PC-3 (cell line): ENCODE results near the gene EXOG. TPM values are rescaled to one million over a fixed set of nuclear protein-coding genes. Genes with fewer than 3 reads are reported as not detected.
A peak's percentile ranks its signal among the peaks of the same experiment; 100 is the strongest.

Experiments used
- ATAC-seq: fragments of 200-7000 bp; cut with Tn5 transposase; 2 replicates; pipeline ENCODE4 v1.9.1; 2020; ENCODE audit warnings: mild to moderate bottlenecking, moderate library complexity
- BruUV-seq: library from RNA; stranded (reverse); fragments of 400-500 nt; replicated peaks from 2 replicates; lab custom pipeline; 2021; lab: Mats Ljungman, UMichigan
- CTCF ChIA-PET: fragments of 300-600 bp; sonication (Branson Sonifier 250); formaldehyde crosslinking; loops from one replicate; lab custom pipeline; 2022; ENCODE audit warnings: antibody characterized with exemption; lab: Charles Lee
- POLR2A ChIA-PET: fragments of 300-600 bp; sonication (Branson Sonifier 250); formaldehyde crosslinking; loops from one replicate; lab custom pipeline; 2022; ENCODE audit warnings: antibody characterized with exemption; ENCODE audit not compliant: unreplicated experiment; lab: Charles Lee
- DNase-seq: peaks from one replicate; pipeline ENCODE4 v3.0.0-alpha.2; 2015
- H2AFZ ChIP-seq: fragments of 300-600 bp; sonication (generic); 2 replicates; pipeline ENCODE4 v1.6.0; 2016; ENCODE audit warnings: antibody characterized with exemption, low read length
- H3F3A ChIP-seq: fragments of 300-600 bp; sonication (generic); one replicate; pipeline ENCODE4 v1.6.0; 2017; ENCODE audit warnings: antibody characterized with exemption, low read length, control low read depth, mild to moderate bottlenecking; ENCODE audit not compliant: unreplicated experiment
- H3K27ac ChIP-seq: fragments of 300-600 bp; sonication (generic); 2 replicates; pipeline ENCODE4 v1.5.1; 2016; ENCODE audit warnings: mild to moderate bottlenecking, low read length
- H3K27me3 ChIP-seq: fragments of 300-600 bp; sonication (generic); 2 replicates; pipeline ENCODE4 v1.6.1; 2016; ENCODE audit warnings: low read length, mixed read lengths
- H3K36me3 ChIP-seq: fragments of 300-600 bp; sonication (generic); 2 replicates; pipeline ENCODE4 v1.6.1; 2016; ENCODE audit warnings: low read depth, mixed run types, low read length, mixed read lengths
- H3K4me1 ChIP-seq: fragments of 300-600 bp; sonication (generic); 2 replicates; pipeline ENCODE4 v1.5.1; 2016; ENCODE audit warnings: low read length; ENCODE audit not compliant: insufficient read depth
- H3K4me2 ChIP-seq: fragments of 300-600 bp; sonication (generic); 2 replicates; pipeline ENCODE4 v1.6.0; 2016; ENCODE audit warnings: low read length
- H3K4me3 ChIP-seq: fragments of 300-600 bp; sonication (generic); 2 replicates; pipeline ENCODE4 v1.5.1; 2016; ENCODE audit warnings: mild to moderate bottlenecking, low read length, mixed read lengths
- H3K79me2 ChIP-seq: fragments of 300-600 bp; sonication (generic); 2 replicates; pipeline ENCODE4 v1.6.1; 2017; ENCODE audit warnings: low read length, mixed read lengths
- H3K9ac ChIP-seq: fragments of 300-600 bp; sonication (generic); 2 replicates; pipeline ENCODE4 v1.6.0; 2016; ENCODE audit warnings: mild to moderate bottlenecking, low read length
- H3K9me2 ChIP-seq: fragments of 300-600 bp; sonication (generic); replicated peaks from 2 replicates; pipeline ENCODE4 v1.6.1; 2016; ENCODE audit warnings: mixed run types, low read length, mixed read lengths
- H3K9me3 ChIP-seq: fragments of 300-600 bp; sonication (generic); 2 replicates; pipeline ENCODE4 v1.6.1; 2016; ENCODE audit warnings: low read length, mixed read lengths
- H4K20me1 ChIP-seq: fragments of 300-600 bp; sonication (generic); 2 replicates; pipeline ENCODE4 v1.6.1; 2016; ENCODE audit warnings: low read length, mixed read lengths
- EZH2 ChIP-seq: fragments of 300-600 bp; sonication (generic); IDR thresholded peaks from one replicate; pipeline ENCODE4 v1.6.1; 2017; ENCODE audit warnings: antibody characterized with exemption, mild to moderate bottlenecking, low read length; ENCODE audit not compliant: unreplicated experiment
- EZH2phosphoT487 ChIP-seq: fragments of 300-600 bp; sonication (generic); IDR thresholded peaks from 2 replicates; pipeline ENCODE4 v1.6.1; 2018; ENCODE audit warnings: mild to moderate bottlenecking, antibody characterized with exemption, low read length, borderline replicate concordance
- intact Hi-C: fragments of 100-400 bp; cut with micrococcal nuclease; formaldehyde crosslinking; loops from 2 replicates; pipeline ENCODE4 v1.9.0; 2023
- total RNA-seq: library from RNA; depleted of rRNA; stranded (reverse); fragments of >200 nt; gene quantifications from 2 replicates; pipeline ENCODE4 v1.2.3, GENCODE V29; 2014
- TF ChIP-seq, protein P1 (sequence below): fragments of 300-600 bp; sonication (generic); conservative IDR thresholded peaks from 2 replicates; pipeline ENCODE4 v1.5.1; 2017; ENCODE audit warnings: antibody characterized with exemption, low read depth, mild to moderate bottlenecking, low read length

Gene EXOG
- total RNA-seq, 1 experiment from 2014 or later, result 10.0 TPM

DNA sequence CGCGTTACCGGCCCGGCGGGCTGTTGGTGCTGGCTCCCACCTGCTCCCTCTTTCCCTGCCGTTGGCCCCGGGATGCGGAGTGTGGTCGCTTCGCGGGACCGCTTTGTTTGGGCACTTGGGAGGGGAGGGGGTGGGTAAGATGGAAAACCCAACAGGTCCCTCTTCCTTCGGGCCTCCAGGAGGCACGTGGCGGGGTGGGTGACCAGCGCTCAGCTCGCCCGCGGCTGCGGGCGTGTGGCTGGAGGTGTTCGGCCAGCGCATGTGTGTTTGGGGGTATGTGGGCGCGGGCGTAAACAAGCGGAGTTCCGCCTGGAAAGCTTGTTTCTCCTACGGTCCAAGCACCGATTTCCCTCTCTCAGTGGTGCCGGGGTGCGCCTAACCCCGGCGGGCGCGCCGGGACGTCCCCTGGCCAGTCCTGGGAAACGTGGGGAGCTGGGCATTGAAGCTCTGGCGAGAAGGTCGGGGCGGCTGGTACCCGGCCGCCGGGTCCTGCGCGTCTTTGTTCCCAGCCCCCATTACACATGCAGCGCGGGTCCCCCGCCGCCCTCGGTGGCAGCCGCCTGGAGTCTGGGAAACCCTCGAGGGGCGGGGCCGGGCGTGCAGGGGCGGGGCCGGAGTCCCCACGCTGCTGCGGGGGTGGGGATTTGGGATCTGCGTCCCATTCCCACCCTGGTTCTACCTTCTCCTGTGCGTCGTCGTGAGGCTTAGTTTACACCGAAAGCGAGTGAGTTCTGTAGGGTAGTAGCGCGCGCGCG is 41.1 kb upstream of the EXOG start:
- Histone ChIP-seq H3K36me3 (no peaks in the 10 kb centered on the region), H4K20me1 (no peaks in the 10 kb centered on the region), H3K27me3 (no peaks in the 10 kb centered on the region), H3K27ac (peak overlapping the region; percentile 18; the same call in 1 of the 2 replicates), H3K4me2 (peak overlapping the region; percentile 100), H3K9me3 (no peaks in the 10 kb centered on the region; the same call in 1 of the 2 replicates), H3K4me3 (peak overlapping the region; percentile 82), H3K9me2 (no peaks in the 10 kb centered on the region), H3K4me1 (peaks cover 28% of the 10 kb centered on the region; the same call in 1 of the 2 replicates), H3K9ac (peak overlapping the region; percentile 81), H2AFZ (peak overlapping the region; percentile 92), H3F3A (no peaks in the 10 kb centered on the region), H3K79me2 (peaks cover 30% of the 10 kb centered on the region)
- ChIA-PET CTCF (interaction anchor here (0.6 kb wide), 1 partner anchor 108 kb away, joined by 5 read pairs; the partner anchor contains the start of gene XYLB), POLR2A (interaction anchor here (0.5 to 0.6 kb wide), 2 partner anchors 11 to 254 kb away, joined by 3 to 4 read pairs; no protein-coding TSS in a partner anchor)
- intact Hi-C loops, result loop anchor here (1.0 to 10.0 kb wide), 3 partner anchors 106 to 450 kb away; partner anchors contain the start of genes ACAA1 and MYD88
- TF ChIP-seq EZH2 (no peak), EZH2phosphoT487 (no peak)
- TF ChIP-seq, protein P1, sequence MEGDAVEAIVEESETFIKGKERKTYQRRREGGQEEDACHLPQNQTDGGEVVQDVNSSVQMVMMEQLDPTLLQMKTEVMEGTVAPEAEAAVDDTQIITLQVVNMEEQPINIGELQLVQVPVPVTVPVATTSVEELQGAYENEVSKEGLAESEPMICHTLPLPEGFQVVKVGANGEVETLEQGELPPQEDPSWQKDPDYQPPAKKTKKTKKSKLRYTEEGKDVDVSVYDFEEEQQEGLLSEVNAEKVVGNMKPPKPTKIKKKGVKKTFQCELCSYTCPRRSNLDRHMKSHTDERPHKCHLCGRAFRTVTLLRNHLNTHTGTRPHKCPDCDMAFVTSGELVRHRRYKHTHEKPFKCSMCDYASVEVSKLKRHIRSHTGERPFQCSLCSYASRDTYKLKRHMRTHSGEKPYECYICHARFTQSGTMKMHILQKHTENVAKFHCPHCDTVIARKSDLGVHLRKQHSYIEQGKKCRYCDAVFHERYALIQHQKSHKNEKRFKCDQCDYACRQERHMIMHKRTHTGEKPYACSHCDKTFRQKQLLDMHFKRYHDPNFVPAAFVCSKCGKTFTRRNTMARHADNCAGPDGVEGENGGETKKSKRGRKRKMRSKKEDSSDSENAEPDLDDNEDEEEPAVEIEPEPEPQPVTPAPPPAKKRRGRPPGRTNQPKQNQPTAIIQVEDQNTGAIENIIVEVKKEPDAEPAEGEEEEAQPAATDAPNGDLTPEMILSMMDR, result no peak
- peak; percentile 85 for DNase-seq
- TSS peak; percentile 54 for BruUV-seq
- peak; percentile 61 for ATAC-seq

DNA sequence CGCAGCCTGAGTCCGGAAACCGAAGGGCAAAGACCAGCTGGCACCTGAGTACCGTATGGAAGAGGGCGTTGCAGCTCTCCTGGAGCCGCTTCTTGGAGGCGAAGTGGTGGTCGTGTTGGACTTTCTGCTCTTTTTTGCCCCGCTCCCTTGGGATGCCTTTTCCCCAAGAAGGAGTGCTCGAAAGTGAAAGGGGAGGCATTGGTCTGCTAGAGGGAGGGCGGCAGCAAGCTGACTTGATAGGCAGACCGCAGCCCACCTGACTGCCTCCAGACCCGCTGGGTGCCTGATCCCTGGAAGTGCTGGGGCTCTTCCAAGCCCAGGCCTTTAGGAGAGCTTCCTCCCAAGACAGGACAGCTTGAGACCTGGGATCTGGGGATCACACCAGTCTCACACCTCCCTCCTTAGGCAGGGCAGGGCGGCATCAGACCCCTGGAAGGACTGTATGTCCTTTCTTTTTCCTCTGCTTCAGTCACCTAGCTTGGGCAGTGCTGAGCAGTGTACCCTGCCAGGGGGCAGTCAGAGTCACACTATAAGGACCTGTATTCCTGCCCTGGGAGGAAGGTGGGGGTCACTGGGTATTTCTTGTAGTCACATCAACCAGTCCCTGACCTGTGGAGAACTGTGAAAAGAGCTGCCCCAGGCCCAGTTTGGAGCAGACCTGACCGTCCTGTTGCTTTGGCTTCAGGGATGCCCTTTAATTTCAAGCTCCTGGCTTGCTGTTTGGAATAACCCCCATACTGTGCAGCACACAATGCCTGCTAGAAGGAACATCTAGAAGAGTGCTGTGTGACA is 40.3 kb upstream of the EXOG start:
- H3K9ac ChIP-seq, result peak overlapping the region; percentile 81
- H3F3A ChIP-seq, result no peaks in the 10 kb centered on the region
- peak overlapping the region; percentile 82 for H3K4me3 ChIP-seq
- no peaks in the 10 kb centered on the region for H3K9me2 ChIP-seq
- DNase-seq (no peak), ATAC-seq (peak; percentile 0; the same call in 1 of the 2 replicates)
- peaks cover 30% of the 10 kb centered on the region for H3K79me2 ChIP-seq
- TF ChIP-seq EZH2, result no peak
- TF ChIP-seq EZH2phosphoT487, result no peak
- TF ChIP-seq, protein P1, result no peak
- H2AFZ ChIP-seq, result peak overlapping the region; percentile 92
- no peaks in the 10 kb centered on the region for H3K27me3 ChIP-seq
- no peaks in the 10 kb centered on the region; the same call in 1 of the 2 replicates for H3K9me3 ChIP-seq
- no peaks in the 10 kb centered on the region for H4K20me1 ChIP-seq
- H3K36me3 ChIP-seq, result no peaks in the 10 kb centered on the region
- intact Hi-C loops, result loop anchor here (1.0 to 10.0 kb wide), 3 partner anchors 107 to 451 kb away; partner anchors contain the start of genes ACAA1 and MYD88
- ChIA-PET CTCF (interaction anchor here (0.6 kb wide), 1 partner anchor 109 kb away, joined by 5 read pairs; the partner anchor contains the start of gene XYLB), POLR2A (interaction anchor here (0.5 to 0.6 kb wide), 2 partner anchors 10 to 255 kb away, joined by 3 to 4 read pairs; no protein-coding TSS in a partner anchor)
- BruUV-seq, result no TSS peak
- peak overlapping the region; percentile 100 for H3K4me2 ChIP-seq
- H3K4me1 ChIP-seq, result peaks cover 28% of the 10 kb centered on the region; the same call in 1 of the 2 replicates
- no peak overlapping the region for H3K27ac ChIP-seq
